HG03442 (cell line): ENCODE measurements around the gene KCNG2.
"Not testable (repeated sequence)": the region's sequence is repeated elsewhere in the genome, so short reads cannot be mapped to it uniquely, and the experiment has no call there.

Experiments
- ATAC-seq: cut with Tn5 transposase; IDR thresholded peaks from one replicate; pipeline ENCODE4 v1.9.1; 2021; ENCODE audit warnings: mild to moderate bottlenecking, moderate library complexity; ENCODE audit not compliant: unreplicated experiment

Gene KCNG2

GRCh38 chr18:79868168-79868784 lies 70.5 kb downstream of the KCNG2 start:
- no peak for ATAC-seq

GRCh38 chr18:79868811-79869541 lies 71.2 kb downstream of the KCNG2 start:
- ATAC-seq, result no peak

- ATAC-seq, result no peak
Observed at GRCh38 chr18:79869591-79870300, 72.0 kb downstream of the KCNG2 start.

GRCh38 chr18:79870301-79871025 lies 72.7 kb downstream of the KCNG2 start:
- no peak for ATAC-seq

- ATAC-seq, result no peak
Observed at GRCh38 chr18:79871026-79871390, 73.3 kb downstream of the KCNG2 start.

GRCh38 chr18:79871481-79872091 lies 73.8 kb downstream of the KCNG2 start:
- ATAC-seq, result no peak

- ATAC-seq, result no peak
Observed at GRCh38 chr18:79872527-79873444, 75.0 kb downstream of the KCNG2 start.

GRCh38 chr18:79873449-79874110 lies 75.8 kb downstream of the KCNG2 start:
- ATAC-seq, result no peak

- no peak for ATAC-seq
Observed at GRCh38 chr18:79874553-79875530, 77.1 kb downstream of the KCNG2 start.

- no peak for ATAC-seq
Observed at GRCh38 chr18:79875531-79875919, 77.8 kb downstream of the KCNG2 start.

- ATAC-seq, result no peak
Observed at GRCh38 chr18:79875931-79876461, 78.3 kb downstream of the KCNG2 start.

- no peak for ATAC-seq
Observed at GRCh38 chr18:79876497-79876896, 78.8 kb downstream of the KCNG2 start.

- no peak for ATAC-seq
Observed at GRCh38 chr18:79877163-79878091, 79.7 kb downstream of the KCNG2 start.

- ATAC-seq, result not testable (repeated sequence)
Observed at GRCh38 chr18:79878246-79878645, 80.5 kb downstream of the KCNG2 start.

- ATAC-seq, result no peak
Observed at GRCh38 chr18:79878741-79879378, 81.1 kb downstream of the KCNG2 start.

- ATAC-seq, result no peak
Observed at GRCh38 chr18:79879566-79879965, 81.8 kb downstream of the KCNG2 start.
